ENCODE measurements around the gene NUAK1.

The NUAK1 gene

DNA sequence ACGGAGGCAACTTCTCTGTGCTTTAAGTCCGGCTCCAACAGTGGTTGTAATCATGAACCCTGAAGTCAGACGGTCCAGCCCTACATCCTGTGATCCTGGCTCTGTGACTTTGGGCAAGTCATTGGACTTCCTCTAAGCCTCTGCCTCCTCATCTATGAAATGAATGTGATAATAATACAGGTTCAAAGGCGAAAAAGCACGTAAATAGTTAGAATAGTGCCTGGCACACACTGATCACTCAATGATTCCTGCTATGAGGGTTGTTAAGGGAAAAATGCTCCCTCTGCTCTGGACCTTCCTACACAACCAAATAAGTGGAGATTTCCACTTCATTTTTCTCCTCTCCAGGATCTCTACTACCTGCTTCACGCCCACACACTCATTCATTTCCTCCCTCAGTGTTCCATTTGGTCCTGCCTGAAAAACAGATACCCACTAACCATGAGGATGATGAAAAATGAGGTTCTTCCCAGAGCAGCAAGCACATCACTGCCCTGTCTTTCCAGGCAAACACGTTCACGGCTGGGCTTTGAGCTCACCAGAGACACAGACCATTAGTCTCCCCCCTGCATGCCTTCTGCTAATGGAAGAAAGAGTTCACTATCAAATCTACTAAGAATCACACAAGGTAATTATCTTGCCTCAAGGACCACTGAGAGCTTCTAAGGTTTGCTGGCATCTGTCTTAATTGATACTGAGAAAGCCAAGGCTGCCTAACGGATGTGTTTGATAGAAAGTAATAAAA is 13.2 kb downstream of the NUAK1 start:
- no peaks in the 10 kb centered on the region for H3K27me3 ChIP-seq (ENCODE audit: insufficient read depth, low read depth, severe bottlenecking)
- no peaks in the 10 kb centered on the region for H3K36me3 ChIP-seq
- no peak for DNase-seq
- no peak overlapping the region for H3K4me3 ChIP-seq (ENCODE audit: low read depth, low read length)
- H3K9me3 ChIP-seq (ENCODE audit: severe bottlenecking) = no peaks in the 10 kb centered on the region
- H3K27ac ChIP-seq = no peak overlapping the region
- TF ChIP-seq CTCF (IDR thresholded peaks at IDR 0.05; ENCODE audit: low read depth, low read length) = no peak

DNA sequence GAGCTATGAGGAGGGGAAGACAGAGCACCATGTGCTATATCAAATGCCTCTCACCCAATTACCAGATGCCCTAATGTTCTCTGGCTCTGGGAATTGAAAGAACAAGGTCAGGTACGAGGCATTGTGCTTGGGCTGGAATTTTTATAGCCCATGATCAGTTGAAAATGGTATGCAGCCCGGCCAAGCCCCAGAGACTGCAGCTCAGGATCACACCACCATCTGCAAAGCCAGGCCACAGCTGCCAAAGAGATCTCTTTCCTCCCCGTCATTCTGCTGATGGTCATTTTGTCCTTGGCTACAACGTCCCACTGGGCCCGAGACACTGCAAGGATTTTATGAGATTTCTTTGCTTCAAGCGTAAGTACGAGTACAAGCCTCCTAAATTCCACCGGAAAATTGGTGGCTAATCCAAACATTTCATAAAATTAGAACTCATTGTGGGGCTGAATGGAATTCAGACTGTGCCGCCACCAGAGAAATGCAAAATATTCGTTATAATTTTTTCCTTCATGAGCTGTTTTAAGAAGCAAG is 15.1 kb downstream of the NUAK1 start:
- no peak for TF ChIP-seq CTCF (IDR thresholded peaks at IDR 0.05; ENCODE audit: low read depth, low read length)
- Histone ChIP-seq H3K4me3 (ENCODE audit: low read depth, low read length) (no peak overlapping the region), H3K9me3 (ENCODE audit: severe bottlenecking) (no peaks in the 10 kb centered on the region), H3K27ac (no peak overlapping the region), H3K27me3 (ENCODE audit: insufficient read depth, low read depth, severe bottlenecking) (no peaks in the 10 kb centered on the region), H3K36me3 (no peaks in the 10 kb centered on the region)
- no peak for DNase-seq

DNA sequence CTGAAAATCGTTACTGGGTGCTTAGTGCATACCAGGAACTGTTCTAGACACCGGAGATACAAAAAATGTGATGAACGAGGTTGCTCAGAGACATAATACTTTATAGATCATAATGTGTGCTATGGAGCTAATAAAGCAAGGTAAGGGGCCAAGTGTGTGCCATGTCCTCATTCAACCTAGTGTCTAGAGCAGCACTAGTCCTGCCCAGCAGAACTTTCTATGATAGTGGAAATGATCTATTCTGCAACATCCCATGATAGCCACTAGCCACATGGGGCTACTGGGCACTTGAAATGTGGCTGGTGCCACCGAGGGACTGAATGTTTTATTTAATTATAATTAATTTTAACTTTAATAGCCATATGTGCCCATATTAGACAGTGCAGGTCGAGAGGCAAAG is 15.6 kb downstream of the NUAK1 start:
- Histone ChIP-seq H3K27me3 (ENCODE audit: insufficient read depth, low read depth, severe bottlenecking) (no peaks in the 10 kb centered on the region), H3K36me3 (no peaks in the 10 kb centered on the region), H3K9me3 (ENCODE audit: severe bottlenecking) (no peaks in the 10 kb centered on the region), H3K27ac (no peak overlapping the region), H3K4me3 (ENCODE audit: low read depth, low read length) (no peak overlapping the region)
- no peak for TF ChIP-seq CTCF (IDR thresholded peaks at IDR 0.05; ENCODE audit: low read depth, low read length)
- DNase-seq = no peak

DNA sequence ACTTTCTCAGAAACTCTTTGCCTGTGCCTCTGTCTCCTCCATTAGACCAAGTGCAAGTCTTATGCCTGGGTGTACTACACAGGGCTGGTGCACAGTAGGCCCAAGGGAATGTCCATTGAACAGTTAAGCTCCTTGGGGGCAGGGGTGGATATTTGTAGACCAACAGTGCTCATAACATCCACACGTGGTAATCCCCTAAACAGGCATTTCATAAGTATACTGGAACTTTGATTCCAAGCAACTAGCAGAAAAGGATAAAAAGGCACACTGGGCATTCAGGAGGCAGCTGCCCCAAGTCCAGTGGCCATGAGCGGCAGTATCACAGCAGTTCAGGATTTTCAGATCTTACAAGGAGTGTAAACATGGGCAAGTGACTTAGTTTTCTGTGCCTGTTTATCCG is 16.8 kb downstream of the NUAK1 start:
- Histone ChIP-seq H3K4me3 (ENCODE audit: low read depth, low read length) (no peak overlapping the region), H3K27me3 (ENCODE audit: insufficient read depth, low read depth, severe bottlenecking) (no peaks in the 10 kb centered on the region), H3K9me3 (ENCODE audit: severe bottlenecking) (no peaks in the 10 kb centered on the region), H3K27ac (no peak overlapping the region), H3K36me3 (no peaks in the 10 kb centered on the region)
- DNase-seq = no peak
- TF ChIP-seq CTCF (IDR thresholded peaks at IDR 0.05; ENCODE audit: low read depth, low read length) = no peak

DNA sequence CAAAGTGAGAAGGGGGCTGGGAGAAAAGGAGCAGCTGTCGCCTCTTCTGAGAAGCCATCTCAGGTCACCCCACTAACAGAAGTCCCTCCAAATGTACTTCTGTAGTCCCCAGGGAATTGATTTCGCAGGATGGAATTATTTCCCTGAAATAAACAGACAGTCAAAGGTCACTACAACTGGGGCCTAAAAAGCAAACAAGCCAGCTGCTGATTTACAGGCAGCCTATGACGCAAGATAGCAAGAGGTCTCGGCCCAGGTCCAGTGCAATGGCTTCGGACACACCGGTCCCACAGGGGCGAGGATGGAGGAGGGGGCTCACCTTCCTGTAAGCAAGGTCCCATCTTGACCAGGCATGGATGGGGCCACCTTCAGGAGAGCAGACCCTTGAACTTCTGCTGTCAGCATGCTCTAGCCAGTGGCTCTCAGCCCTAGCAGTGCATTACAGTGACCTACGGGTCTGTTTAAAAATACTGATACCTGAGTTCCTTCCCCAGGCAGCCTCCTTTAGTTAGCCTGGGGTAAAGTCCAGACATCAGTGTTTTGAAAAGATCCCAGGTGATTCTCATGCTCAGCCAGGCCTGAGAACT is 18.1 kb downstream of the NUAK1 start:
- Histone ChIP-seq H3K27ac (no peak overlapping the region), H3K9me3 (ENCODE audit: severe bottlenecking) (no peaks in the 10 kb centered on the region), H3K36me3 (no peaks in the 10 kb centered on the region), H3K27me3 (ENCODE audit: insufficient read depth, low read depth, severe bottlenecking) (no peaks in the 10 kb centered on the region), H3K4me3 (ENCODE audit: low read depth, low read length) (no peak overlapping the region)
- TF ChIP-seq CTCF (IDR thresholded peaks at IDR 0.05; ENCODE audit: low read depth, low read length) = no peak
- no peak for DNase-seq

All from WERI-Rb-1 (cell line).